Suprapubic skin (tissue), 3 donors: ENCODE results near the gene NKAIN4.

Experiments
- CTCF ChIP-seq, 2 donors: fragments of 200-600 bp in 1 of 2; fragments of 450-650 bp in 1 of 2; sonication (generic) in 1 of 2; IDR thresholded peaks; one replicate each; pipeline ENCODE4 v1.5.1; 2016 to 2019; ENCODE audit warnings: antibody characterized with exemption in 2 of 2, mild to moderate bottlenecking in 1 of 2, moderate library complexity in 1 of 2
- EP300 ChIP-seq: sonication (generic); formaldehyde crosslinking; IDR thresholded peaks from one replicate; pipeline ENCODE4 v1.6.1; 2017; ENCODE audit warnings: antibody characterized with exemption
- POLR2A ChIP-seq, 2 donors: fragments of 450-650 bp; IDR thresholded peaks; one replicate each; pipeline ENCODE4 v1.6.1; 2017; ENCODE audit warnings: antibody characterized with exemption in 2 of 2, mild to moderate bottlenecking in 2 of 2, moderate library complexity in 2 of 2

- TF ChIP-seq CTCF (IDR thresholded peaks at IDR 0.05) (no peak), POLR2A (IDR thresholded peaks at IDR 0.05) (no peak), EP300 (no peak)
These were observed 37.3 kb downstream of the NKAIN4 start for GRCh38 chr20:63216849-63217471.
